NCI-H1092 treated with DMSO at 0.1 percent for 48 hours (cell line): Measurements from ENCODE around the gene KIF24.
"Not testable (repeated sequence)": the region's sequence is repeated elsewhere in the genome, so short reads cannot be mapped to it uniquely, and the experiment has no call there.

ENCODE experiments used
- DNase-seq: peaks from one replicate; lab custom pipeline; 2025; lab: John Stamatoyannopoulos, UW

KIF24 gene

DNA sequence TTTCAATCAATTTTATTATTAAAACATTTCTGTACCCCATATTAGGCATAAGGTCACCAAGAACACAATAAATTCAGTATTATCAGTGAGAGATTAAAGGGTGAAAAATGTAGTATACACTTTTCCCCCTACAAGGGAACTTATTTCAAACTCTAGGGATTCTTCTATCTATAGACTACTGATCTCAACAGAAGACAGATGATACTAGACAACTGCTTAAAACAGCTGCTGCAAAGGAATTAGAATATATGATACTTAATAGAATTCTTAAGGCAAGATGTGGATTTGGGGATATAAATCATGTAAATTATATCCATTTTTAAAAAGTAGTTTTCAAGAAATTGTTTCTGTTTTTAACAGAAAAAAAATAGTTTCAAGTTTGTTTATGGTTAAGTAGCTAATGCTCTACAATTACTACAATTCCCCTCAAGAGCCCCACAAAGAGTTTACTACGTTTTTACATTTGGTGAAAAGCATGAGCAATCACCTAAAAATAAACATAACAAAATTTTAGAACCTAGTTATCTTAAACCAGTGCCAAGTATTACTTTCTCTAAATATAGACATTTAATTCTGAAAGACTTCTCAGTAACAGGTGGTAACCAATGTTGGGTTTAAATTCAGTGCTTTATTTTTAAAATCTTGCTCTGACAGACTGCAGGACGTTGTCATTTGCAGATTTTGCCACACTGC, 6.0 kb downstream of the KIF24 start:
- no peak for DNase-seq

DNA sequence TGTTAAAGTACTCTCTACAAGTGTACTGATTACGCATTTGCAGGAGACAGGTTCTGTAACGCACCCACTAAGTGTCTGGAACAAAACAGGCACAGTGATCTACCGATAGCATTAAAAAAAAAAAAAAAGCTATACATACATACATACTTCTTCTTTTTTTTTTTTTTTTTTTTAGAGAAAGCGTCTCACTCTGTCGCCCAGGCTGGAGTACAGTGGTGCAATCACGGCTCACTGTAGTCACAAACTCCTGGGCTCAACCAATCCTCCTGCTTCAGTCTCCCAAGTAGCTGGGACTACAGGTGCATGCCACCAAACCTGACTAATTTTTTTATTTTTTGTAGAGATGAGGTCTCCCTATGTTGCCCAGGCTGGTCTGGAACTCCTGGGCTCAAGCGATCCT, 7.6 kb downstream of the KIF24 start:
- no peak for DNase-seq

DNA sequence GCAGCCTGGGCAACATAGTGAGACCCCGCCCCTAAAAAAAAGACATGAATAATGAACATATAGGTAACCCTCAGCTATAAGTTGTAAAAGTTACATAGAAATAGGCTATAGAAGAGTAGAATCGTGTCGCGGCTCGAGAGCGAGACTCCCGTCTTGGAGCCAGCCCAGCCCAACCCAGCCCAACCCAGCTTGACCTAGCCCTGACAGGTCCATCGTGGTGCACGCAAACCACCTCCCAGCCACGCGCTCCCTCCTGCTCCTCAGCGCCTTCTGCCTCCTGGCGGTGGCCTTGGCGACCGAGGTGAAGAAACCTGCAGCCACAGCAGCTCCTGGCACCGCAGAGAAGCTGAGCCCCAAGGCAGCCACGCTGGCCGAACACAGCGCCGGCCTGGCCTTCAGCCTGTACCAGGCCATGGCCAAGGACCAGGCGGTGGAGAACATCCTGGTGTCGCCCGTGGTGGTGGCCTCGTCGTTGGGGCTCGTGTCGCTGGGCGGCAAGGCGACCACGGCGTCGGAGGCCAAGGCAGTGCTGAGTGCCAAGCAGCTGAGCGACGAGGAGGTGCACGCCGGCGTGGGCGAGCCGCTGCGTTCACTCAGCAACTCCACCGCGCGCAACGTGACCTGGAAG, 10.8 kb downstream of the KIF24 start:
- no peak for DNase-seq

DNA sequence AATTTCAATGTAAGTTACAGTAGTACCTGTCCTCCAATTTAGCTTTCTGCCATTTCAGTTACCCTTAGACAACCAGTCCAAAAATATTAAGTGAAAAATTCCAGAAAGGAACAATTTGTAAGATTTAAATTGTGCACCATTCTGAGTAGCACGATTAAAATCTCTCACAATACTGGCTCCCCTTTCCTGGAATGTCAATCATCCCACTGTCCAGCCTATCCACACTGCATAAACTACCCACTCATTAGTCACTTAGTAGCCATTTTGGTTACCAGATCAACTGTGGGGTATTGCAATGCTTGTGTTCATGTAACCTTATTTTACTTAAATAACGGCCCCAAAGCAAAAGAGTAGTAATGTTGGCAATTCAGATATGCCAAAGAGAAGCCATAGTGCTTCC, 11.6 kb downstream of the KIF24 start:
- DNase-seq = no peak

DNA sequence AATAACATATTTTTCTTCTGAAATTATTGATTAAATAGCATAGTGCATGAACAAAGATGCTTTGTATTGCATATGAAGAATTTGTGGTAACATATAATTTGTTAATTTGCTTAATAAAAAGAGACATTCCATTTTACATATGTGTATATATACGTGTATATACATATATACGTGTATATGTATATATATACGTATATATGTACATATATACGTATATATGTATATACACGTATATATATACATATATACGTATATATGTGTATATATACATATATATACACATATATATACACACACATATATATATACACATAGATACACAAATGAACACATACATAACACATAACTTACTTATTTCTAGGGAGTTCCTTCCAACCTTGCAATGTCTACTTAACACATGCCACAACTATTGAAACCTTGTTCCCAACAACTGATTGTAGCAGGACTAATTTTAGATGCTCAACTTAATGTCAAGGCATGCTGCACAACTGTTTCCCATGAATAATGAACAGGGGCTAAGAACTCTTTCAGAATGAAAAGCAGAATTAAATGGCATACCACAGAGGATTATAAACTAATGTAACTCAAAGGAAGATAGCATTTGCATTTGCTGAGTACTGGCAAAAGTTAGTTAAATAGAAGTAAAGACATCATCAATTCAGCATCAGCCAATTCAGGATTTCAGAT, 17.4 kb downstream of the KIF24 start:
- DNase-seq = no peak

DNA sequence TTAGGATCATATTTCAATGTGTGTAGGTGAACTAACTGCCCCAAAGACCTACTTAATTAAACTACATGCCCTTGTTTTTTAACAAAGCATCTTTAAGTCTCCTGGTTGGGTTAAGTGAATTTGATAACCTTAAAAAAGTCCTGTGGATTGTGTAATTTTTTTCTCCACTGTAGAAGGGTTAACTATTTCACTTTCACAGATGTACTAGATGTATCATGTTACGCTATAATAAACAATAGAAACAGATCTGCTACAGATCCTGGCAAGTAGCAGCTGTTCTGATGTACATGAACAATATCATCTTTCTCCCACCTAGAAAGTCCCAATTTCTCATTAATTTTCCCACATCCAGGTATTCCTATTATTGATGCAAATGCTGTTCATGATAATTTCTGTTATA, 18.9 kb downstream of the KIF24 start:
- DNase-seq = peak; percentile 72

DNA sequence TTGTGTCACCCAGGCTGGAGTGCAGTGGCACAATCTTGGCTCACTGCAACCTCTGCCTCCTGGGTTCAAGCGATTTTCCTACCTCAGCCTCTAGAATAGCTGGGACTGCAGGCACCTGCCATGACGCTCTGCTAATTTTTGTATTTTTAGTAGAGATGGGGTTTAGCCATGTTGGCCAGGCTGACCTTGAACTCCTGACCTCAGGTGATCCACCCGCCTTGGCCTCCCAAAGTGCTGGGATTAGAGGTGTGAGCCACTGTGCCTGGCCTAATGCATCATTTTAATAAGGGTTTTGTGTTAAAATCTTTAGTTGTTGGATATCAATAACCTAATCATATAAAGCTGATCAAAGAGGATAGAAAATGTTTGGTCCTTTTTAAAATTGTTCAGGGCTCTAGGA, 20.8 kb downstream of the KIF24 start:
- DNase-seq = not testable (repeated sequence)

DNA sequence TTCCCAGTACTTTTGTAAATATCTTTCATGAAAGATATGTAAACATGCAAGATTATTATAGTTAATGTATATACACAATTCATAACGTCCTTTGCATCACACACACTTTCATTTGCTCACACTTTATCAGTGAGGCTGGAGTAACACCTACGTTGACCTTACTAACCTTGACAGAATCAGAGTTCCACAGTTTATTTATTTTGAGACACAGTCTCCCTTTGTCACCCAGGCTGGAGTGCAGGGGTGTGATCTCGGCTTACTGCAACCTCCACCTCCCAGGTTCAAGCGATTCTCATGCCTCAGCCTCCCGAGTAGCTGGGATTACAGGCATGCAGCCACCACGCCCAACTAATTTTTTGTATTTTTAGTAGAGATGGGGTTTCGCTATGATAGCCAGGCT, 28.0 kb downstream of the KIF24 start:
- DNase-seq = not testable (repeated sequence)

DNA sequence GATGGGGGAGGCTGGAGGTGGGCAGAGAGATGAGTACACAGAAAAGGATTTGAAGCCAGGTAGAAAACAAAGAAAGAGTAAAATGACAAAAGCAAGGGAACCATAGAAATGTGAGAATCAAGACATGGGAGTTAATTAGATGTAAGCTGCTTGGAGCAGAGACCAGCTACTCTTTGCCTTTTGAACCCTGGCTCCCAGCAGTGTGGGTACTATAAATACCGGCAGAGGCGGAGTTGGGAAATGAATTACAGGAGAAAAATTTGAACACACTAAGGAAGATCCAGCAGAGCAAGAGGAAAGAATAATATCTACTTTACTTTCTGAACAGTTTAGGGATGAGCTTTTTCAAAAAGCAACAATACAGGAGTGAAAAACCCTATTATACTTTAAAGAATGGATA, 36.5 kb downstream of the KIF24 start:
- DNase-seq = no peak

DNA sequence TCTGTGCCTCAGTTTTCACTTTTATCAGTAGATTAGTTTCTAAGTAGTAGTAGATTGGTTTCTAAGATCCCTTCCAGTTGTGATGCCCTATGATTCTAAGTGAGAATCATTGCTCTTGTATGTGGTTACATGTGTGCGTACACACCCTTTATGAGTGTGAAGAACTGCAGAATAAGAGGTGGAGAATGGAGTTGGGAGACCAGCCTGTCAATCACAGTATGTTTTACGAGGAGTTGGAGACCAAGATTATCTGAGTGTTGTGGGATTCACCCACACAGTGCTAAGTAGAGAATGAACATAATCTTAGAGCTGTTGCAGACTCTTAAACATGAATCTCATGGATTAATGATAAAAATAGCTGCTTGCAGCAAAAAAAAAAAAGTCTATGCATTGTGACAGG, 37.6 kb downstream of the KIF24 start:
- no peak for DNase-seq

DNA sequence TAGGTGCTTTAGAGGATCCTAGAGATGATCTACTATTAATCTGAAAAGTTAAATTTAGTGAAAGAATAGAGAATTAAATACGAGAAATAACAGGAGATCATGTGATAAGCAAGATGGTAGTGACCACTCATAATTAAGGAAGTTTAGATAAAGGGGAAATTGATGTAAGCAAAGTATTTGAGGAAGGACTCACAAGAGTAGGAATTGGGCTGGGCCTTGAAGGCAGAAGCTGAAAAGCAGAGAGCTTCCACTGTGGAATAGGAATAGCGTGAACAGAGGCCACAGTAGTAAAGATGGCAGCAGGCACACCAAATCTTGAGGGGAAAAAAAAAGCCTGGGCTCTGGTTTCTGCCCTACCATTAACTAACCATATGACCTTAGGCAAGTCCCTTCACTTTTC, 38.0 kb downstream of the KIF24 start:
- DNase-seq = no peak

DNA sequence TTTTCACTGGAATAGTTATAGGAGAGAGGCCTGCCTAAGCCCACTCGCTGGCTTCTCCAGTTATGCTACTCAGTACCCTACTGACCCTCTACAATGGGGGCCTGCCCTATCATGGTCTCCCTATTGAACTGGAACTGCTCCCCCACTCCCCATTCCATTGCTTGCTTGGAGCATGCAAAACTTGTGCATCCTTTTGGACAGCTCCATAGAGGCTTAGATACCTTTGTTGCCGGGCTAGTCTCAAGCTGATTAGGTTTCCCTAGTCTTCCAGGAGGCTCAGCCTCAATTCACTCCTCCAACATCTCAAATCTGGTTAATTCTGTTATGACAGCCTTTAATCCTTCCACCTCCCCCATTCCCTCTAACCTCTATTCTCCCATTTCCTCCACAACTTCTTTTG, 39.9 kb downstream of the KIF24 start:
- no peak for DNase-seq

DNA sequence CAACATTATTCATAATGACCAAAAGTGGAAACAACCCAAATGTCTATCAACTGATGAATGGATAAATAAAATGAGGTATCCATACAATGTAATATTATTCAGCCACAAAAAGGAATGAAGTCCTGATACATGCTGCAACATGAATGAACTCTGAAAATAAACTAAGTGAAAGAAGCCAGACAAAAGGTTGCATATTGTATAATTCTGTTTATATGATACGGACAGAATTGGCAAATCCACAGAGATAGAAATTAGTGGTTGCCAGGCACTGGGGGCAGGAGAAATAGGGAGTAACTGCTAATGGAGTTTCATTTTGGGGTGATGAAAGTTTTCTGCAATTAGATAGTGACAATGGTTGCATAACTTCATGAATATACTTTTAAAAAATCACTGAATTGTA, 47.0 kb downstream of the KIF24 start:
- DNase-seq = no peak

DNA sequence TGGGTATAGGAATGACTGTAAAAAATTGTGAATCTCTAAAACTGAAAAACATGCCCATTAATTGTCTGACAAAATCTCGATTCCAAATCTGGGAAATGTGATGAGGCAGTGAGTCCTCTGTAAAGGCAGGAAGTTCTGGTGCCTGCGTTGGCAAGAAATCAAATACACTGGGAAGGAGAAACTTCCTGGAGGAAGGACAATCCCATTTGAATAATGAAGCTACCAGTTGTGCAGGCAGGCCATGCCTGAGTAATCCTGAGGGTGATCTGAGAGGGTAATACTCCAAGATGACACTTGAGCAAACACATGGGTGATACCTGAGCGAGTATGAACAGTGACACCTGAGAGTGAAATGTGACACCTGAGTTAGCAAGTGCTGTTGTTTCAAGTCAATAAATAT, 49.7 kb downstream of the KIF24 start:
- peak; percentile 14 for DNase-seq
